ENCODE results near the gene WDTC1. TPM values are rescaled to one million over a fixed set of nuclear protein-coding genes. Genes with fewer than 3 reads are reported as not detected.
"Not testable (repeated sequence)": the region's sequence is repeated elsewhere in the genome, so short reads cannot be mapped to it uniquely, and the experiment has no call there.

WDTC1 gene
- total RNA-seq, 1 donor from 2014 or later, result 50.4 TPM

- no peak overlapping the region for H3K27ac Mint-ChIP-seq (ENCODE audit: unreplicated experiment)
- H3K27me3 Mint-ChIP-seq (ENCODE audit: unreplicated experiment), result no peaks in the 10 kb centered on the region
- no peaks in the 10 kb centered on the region for H3K9me3 Mint-ChIP-seq (ENCODE audit: unreplicated experiment)
- DNase-seq (ENCODE audit: extremely low spot score, unreplicated experiment), result no peak
- H3K4me3 Mint-ChIP-seq (ENCODE audit: unreplicated experiment), result no peak overlapping the region
- H3K4me1 Mint-ChIP-seq (ENCODE audit: unreplicated experiment), result no peaks in the 10 kb centered on the region
- no peak for TF ChIP-seq CTCF (IDR thresholded peaks at IDR 0.05)
- H3K36me3 Mint-ChIP-seq (ENCODE audit: unreplicated experiment), result peaks cover 25% of the 10 kb centered on the region
Observed at GRCh38 chr1:27269276-27269675, 34.8 kb downstream of the WDTC1 start.

- H3K36me3 Mint-ChIP-seq (ENCODE audit: unreplicated experiment), result peaks cover 36% of the 10 kb centered on the region
- TF ChIP-seq CTCF (IDR thresholded peaks at IDR 0.05), result no peak
- H3K9me3 Mint-ChIP-seq (ENCODE audit: unreplicated experiment), result peaks cover 14% of the 10 kb centered on the region
- no peak overlapping the region for H3K4me3 Mint-ChIP-seq (ENCODE audit: unreplicated experiment)
- DNase-seq (ENCODE audit: extremely low spot score, unreplicated experiment), result no peak
- H3K27ac Mint-ChIP-seq (ENCODE audit: unreplicated experiment), result no peak overlapping the region
- H3K4me1 Mint-ChIP-seq (ENCODE audit: unreplicated experiment), result no peaks in the 10 kb centered on the region
- no peaks in the 10 kb centered on the region for H3K27me3 Mint-ChIP-seq (ENCODE audit: unreplicated experiment)
Observed at GRCh38 chr1:27274204-27274603, 39.8 kb downstream of the WDTC1 start.

- H3K9me3 Mint-ChIP-seq (ENCODE audit: unreplicated experiment), result peaks cover 14% of the 10 kb centered on the region
- H3K36me3 Mint-ChIP-seq (ENCODE audit: unreplicated experiment), result peaks cover 35% of the 10 kb centered on the region
- no peak overlapping the region for H3K4me3 Mint-ChIP-seq (ENCODE audit: unreplicated experiment)
- TF ChIP-seq CTCF (IDR thresholded peaks at IDR 0.05), result no peak
- no peak for DNase-seq (ENCODE audit: extremely low spot score, unreplicated experiment)
- H3K4me1 Mint-ChIP-seq (ENCODE audit: unreplicated experiment), result no peaks in the 10 kb centered on the region
- H3K27ac Mint-ChIP-seq (ENCODE audit: unreplicated experiment), result no peak overlapping the region
- H3K27me3 Mint-ChIP-seq (ENCODE audit: unreplicated experiment), result no peaks in the 10 kb centered on the region
Observed at GRCh38 chr1:27275696-27276095, 41.3 kb downstream of the WDTC1 start.

GRCh38 chr1:27284425-27285273 is 50.2 kb downstream of the WDTC1 start:
- Mint-ChIP-seq H3K4me3 (ENCODE audit: unreplicated experiment) (no peak overlapping the region), H3K36me3 (ENCODE audit: unreplicated experiment) (peaks cover 17% of the 10 kb centered on the region), H3K27ac (ENCODE audit: unreplicated experiment) (peak overlapping the region; percentile 7), H3K27me3 (ENCODE audit: unreplicated experiment) (no peaks in the 10 kb centered on the region), H3K4me1 (ENCODE audit: unreplicated experiment) (no peaks in the 10 kb centered on the region), H3K9me3 (ENCODE audit: unreplicated experiment) (no peaks in the 10 kb centered on the region)
- peak; percentile 92 for DNase-seq (ENCODE audit: extremely low spot score, unreplicated experiment)
- TF ChIP-seq CTCF (IDR thresholded peaks at IDR 0.05), result peak; percentile 90

GRCh38 chr1:27285274-27285660 is 50.8 kb downstream of the WDTC1 start:
- H3K27me3 Mint-ChIP-seq (ENCODE audit: unreplicated experiment), result no peaks in the 10 kb centered on the region
- H3K4me1 Mint-ChIP-seq (ENCODE audit: unreplicated experiment), result no peaks in the 10 kb centered on the region
- no peak for DNase-seq (ENCODE audit: extremely low spot score, unreplicated experiment)
- TF ChIP-seq CTCF (IDR thresholded peaks at IDR 0.05), result no peak
- H3K9me3 Mint-ChIP-seq (ENCODE audit: unreplicated experiment), result no peaks in the 10 kb centered on the region
- peaks cover 19% of the 10 kb centered on the region for H3K36me3 Mint-ChIP-seq (ENCODE audit: unreplicated experiment)
- no peak overlapping the region for H3K4me3 Mint-ChIP-seq (ENCODE audit: unreplicated experiment)
- no peak overlapping the region for H3K27ac Mint-ChIP-seq (ENCODE audit: unreplicated experiment)

GRCh38 chr1:27285821-27286220 is 51.4 kb downstream of the WDTC1 start:
- not testable (repeated sequence) for H3K27me3 Mint-ChIP-seq (ENCODE audit: unreplicated experiment); H3K4me3 Mint-ChIP-seq (ENCODE audit: unreplicated experiment)

GRCh38 chr1:27289125-27289524 is 54.7 kb downstream of the WDTC1 start:
- DNase-seq (ENCODE audit: extremely low spot score, unreplicated experiment); H3K4me3 Mint-ChIP-seq (ENCODE audit: unreplicated experiment); H3K4me1 Mint-ChIP-seq (ENCODE audit: unreplicated experiment); H3K9me3 Mint-ChIP-seq (ENCODE audit: unreplicated experiment); H3K27me3 Mint-ChIP-seq (ENCODE audit: unreplicated experiment); H3K27ac Mint-ChIP-seq (ENCODE audit: unreplicated experiment): not testable (repeated sequence)
- H3K36me3 Mint-ChIP-seq (ENCODE audit: unreplicated experiment), result peaks cover 24% of the 10 kb centered on the region

More at GRCh38 chr1:27285821-27286220, 51.4 kb downstream of the WDTC1 start:
- peaks cover 24% of the 10 kb centered on the region for H3K36me3 Mint-ChIP-seq (ENCODE audit: unreplicated experiment)
- H3K27ac Mint-ChIP-seq (ENCODE audit: unreplicated experiment); H3K9me3 Mint-ChIP-seq (ENCODE audit: unreplicated experiment); DNase-seq (ENCODE audit: extremely low spot score, unreplicated experiment); H3K4me1 Mint-ChIP-seq (ENCODE audit: unreplicated experiment): not testable (repeated sequence)
